Melanocyte of skin (primary cell): Measurements from ENCODE around the gene NTSR2. TPM values are rescaled to one million over a fixed set of nuclear protein-coding genes. Genes with fewer than 3 reads are reported as not detected.

Experiments
- total RNA-seq, 2 donors: library from RNA; depleted of rRNA; stranded (reverse); fragments of >200 nt; gene quantifications; 2 replicates each; pipeline ENCODE4 v1.2.3, GENCODE V29; 2012

NTSR2 gene
- total RNA-seq: under 1 TPM in 1 of 2 donors, not detected in 1; 0.34 TPM

GRCh38 chr2:11669454-11670291 lies at the start of gene NTSR2:
Gene NTSR2 (minus strand): TSS chr2:11670195. CDS start chr2:11670129, 66 bp downstream.

Other genes with a start within 250 kb of the NTSR2 start
- gene E2F6, start 204.0 kb downstream of the NTSR2 start, total RNA-seq: 10 to 100 TPM; 15.5 to 17.0 TPM
- gene GREB1, start 136.2 kb downstream of the NTSR2 start, total RNA-seq: 10 to 100 TPM; 53.3 to 78.1 TPM
- gene LPIN1, start 76.4 kb upstream of the NTSR2 start, total RNA-seq: 10 to 100 TPM; 58.6 to 91.2 TPM